HG03045 (cell line): ENCODE results near the gene LRFN3.
"Not testable (repeated sequence)": the region's sequence is repeated elsewhere in the genome, so short reads cannot be mapped to it uniquely, and the experiment has no call there.

Experiments
- ATAC-seq: cut with Tn5 transposase; IDR thresholded peaks from one replicate; pipeline ENCODE4 v1.9.1; 2021; ENCODE audit warnings: mild to moderate bottlenecking, moderate library complexity; ENCODE audit not compliant: unreplicated experiment

Gene LRFN3

DNA sequence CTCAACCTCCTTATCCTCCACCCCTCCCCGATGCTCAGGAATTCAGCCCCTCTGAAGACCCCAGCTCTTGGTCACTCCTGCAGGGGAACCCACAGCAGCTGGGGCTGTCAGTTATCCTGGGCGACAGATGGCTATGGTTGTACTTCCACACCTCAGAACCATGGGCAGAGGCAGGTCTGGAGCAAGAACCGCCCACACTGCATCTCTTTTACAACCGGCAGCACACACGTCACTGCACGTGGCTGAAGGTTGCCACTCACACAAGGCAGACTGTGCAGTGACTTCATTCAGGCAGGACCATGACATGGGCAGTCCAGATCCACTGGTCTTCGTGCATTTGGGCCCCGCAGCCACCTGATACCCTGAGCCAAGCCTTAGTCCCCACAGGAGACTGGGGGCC, 37.3 kb downstream of the LRFN3 start:
- ATAC-seq, result no peak

DNA sequence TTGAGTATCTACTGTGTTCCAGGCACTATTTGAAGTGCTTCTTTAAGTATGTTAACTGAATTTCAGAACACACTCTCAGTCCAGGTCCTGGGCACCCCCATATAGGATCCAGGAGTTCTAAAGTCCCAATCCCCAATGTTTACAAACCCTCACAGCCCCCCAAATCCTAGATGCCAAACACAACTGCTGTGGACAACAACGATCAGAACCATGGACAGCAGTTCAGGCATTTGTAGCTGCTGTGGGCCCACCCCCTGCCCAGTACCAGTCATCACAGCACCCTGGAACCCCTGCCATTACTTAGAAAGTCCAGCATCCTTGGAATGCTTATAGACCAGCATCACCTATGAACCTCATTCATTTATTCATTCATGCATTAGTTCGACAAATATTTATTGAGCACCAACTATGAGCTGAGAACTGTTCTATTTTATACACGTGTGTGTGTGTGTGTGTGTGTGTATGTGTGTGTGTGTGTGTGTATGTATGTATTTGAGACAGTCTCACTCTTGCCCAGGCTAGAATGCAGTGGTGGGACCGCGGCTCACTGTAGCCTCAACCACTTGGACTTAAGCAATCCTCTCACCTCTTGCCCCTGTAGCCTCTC, 39.5 kb downstream of the LRFN3 start:
- no peak for ATAC-seq

GRCh38 chr19:35977446-35978222, 41.5 kb downstream of the LRFN3 start:
- ATAC-seq, result no peak

DNA sequence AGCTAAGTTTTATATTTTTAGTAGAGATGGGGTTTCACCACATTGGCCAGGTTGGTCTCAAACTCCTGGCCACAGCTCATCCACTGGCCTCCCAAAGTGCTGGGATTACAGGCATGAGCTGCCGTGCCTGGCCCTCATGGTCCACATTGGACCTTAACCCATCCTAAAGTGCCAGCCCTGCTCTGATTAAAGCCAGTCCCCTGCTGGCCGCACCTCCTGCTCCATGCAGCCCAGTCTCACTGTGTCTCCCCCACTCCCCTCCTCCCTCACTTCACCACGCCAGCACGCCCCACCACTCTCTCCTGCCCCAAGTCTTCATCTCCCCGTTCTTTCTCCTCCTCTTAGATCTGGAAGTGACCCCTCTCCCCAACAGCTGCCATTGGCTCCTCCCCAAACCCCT, 42.1 kb downstream of the LRFN3 start:
- ATAC-seq, result no peak

DNA sequence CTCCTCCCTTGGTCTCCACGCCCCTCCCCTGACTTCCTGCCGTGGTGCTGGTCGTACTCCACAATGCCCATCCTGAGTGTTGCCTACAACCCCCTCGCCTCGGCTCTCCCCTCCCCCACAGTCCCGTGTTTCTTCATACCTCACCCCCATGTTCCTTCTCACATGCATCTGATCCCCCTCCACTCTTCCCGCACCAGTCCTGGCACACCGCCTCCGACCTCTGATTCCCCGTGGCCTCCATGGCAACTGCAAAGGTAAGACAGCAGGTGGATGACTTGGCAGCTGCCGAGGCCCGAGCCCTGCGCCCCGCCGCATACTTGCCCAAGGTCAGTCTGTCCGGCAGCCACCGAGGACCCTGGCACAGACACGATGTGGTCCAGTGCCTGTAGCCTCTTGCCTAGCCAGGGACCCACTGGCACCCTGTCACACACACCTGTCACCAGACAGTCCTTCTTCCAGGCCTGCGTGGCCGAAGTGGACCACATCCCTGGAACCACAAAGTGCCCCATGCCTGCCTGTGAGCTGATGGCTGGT, 42.7 kb downstream of the LRFN3 start:
- ATAC-seq, result no peak

DNA sequence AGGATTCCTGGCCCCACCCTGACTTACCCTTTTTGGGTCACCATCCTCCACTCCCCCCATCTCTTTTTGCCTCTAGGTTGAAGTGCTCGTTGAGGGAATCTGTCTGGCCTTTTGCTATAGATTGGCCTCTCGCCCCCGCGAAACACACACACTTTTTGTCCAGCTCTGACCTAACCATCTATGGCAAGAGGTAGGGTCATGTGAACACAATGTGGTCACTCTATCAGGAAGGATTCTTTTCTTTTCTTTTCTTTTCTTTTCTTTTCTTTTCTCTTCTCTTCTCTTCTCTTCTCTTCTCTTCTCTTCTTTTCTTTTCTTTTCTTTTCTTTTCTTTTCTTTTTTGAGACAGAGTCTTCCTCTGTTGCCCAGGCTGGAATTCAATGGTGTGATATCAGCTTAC, 44.8 kb downstream of the LRFN3 start:
- ATAC-seq, result not testable (repeated sequence)

DNA sequence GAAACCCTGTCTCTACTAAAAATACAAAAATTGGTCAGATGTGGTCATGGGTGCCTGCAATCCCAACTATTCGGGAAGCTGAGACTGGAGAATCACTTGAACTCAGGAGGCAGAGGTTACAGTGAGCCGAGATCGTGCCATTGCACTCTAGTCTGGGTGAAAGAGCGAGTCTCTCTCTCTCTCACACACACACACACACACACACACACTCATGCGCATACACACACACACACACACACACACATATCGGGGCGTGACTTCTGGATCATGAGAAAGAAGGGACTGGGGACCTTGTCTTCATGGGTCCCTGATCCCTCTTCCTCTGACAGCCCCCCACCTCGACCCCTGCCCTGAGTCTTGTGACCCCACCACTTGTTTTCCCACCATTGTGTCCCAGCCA, 47.0 kb downstream of the LRFN3 start:
- no peak for ATAC-seq

DNA sequence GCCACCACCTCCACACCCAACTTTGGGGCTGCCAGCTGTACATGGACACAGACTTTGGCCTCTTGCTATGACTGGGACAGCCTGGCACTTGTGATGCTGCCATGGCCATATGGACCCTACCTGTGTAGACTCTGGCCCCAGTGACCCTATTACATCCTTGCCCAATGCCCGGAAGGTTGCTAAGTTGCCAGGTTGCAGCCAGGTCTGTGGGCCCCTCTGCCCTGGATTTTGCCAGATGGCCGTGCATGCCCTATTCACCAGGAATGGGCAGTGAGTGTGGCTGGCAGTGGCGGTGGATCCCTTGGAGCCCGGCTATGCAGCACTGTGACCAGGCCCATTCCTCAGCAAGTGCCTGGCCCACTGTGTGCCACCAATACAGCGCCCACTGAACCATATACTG, 49.9 kb downstream of the LRFN3 start:
- no peak for ATAC-seq

- ATAC-seq, result no peak
Measured at GRCh38 chr19:35986664-35987570, 50.7 kb downstream of the LRFN3 start.

DNA sequence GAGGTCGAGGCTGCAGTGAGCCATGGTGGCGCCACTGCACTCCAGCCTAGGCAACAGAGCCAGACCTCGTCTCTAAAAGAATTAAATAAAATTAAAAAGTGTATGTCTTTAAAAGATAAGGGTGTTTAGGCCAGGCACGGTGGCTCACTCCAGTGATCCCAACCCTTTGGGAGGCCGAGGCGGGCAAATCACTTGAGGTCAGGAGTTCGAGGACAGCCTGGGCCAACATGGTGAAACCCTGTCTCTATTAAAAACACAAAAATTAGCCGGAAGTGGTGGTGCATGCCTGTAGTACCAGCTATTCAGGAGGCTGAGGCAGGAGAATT, 51.4 kb downstream of the LRFN3 start:
- ATAC-seq, result no peak

GRCh38 chr19:35988824-35989223, 52.6 kb downstream of the LRFN3 start:
- ATAC-seq, result no peak

DNA sequence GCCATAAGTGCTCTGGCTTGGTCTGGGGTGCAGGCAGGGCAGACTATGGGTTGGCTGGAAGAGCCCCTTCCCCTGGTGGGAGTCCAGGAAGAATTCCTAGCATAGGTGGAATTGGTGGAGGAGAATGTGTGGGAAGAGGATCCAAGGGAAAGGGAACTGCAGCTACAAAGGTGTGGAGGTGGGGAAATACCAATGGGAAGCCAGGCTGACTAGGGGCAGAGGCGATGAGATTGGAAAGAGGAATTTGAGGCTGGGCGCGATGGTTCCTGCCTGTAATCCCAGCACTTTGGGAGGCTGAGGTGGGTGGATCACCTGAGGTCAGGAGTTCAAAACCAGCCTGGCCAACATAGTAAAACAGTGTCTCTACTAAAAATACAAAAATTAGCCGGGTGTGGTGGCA, 54.0 kb downstream of the LRFN3 start:
- ATAC-seq, result no peak

GRCh38 chr19:35990771-35991730, 54.9 kb downstream of the LRFN3 start:
- no peak for ATAC-seq

DNA sequence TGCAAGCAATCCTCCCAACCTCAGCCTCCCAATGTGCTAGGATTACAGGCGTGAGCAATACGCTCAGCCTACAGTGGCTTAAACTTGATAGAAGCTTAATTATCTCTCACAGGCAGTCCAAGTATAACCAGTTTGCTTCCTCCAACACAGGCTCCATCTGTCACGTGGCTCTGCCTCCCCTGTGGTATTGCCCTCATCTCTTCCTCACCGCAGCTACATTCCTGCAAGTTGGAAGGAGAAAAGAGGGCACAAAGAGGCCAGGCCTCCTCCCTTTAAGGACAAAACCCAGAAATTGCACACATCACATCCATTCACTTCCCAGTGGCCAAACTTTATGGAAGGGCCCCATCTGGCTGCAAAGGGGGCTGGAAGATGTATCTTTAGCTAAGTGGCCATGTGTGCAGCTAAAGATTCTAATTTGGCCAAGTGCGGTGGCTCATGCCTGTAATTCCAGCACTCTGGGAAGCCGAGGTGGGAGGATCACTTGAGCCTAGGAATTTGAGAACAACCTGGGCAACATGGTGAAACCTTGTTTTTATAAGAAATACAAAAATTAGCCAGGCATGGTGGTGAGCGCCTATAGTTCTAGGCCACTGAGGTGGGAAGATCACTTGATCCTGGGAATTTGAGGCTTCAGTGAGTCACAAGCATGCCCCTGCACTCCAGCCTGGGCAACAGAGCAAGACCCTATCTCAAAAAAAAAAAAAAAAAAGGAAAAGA, 55.7 kb downstream of the LRFN3 start:
- ATAC-seq, result no peak

DNA sequence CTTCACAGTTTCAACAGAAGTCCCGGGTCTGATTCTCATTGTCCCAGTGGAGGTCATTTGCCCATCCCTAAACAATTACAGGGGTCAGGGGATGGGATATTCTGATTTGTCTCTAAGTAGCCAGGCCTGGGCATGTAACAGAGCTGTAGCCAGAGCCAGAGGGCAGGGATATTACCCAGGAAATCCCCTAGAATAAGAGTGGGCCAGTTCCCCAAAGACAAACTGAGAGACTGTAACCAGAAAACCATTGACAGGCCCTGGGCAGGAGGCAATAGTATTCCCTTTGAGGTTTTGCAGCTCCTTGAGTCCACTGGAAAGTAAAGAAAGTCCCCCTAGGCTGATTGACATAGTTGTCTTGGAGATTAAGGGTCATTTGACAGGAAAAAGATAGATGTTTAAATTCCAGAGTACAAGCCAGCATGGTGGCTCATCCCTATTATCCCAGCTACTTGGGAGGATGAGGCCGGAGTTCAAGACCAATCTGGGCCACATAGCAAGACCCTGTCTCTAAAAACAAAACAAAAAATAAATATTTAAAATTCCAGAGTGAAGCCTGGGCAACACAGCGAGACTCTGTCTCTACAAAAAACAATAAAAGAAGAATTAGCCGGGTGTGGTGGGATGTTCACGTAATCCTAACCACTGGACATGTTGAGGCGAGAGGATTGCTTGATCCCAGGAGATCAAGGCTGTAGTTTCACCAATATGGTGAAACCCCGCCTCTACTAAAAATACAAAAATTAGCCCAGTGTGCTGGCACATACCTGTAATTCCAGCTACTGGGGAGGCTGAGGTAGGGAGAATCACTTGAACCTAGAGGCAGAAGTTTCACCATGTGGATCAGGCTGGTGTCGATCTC, 57.0 kb downstream of the LRFN3 start:
- ATAC-seq, result no peak

DNA sequence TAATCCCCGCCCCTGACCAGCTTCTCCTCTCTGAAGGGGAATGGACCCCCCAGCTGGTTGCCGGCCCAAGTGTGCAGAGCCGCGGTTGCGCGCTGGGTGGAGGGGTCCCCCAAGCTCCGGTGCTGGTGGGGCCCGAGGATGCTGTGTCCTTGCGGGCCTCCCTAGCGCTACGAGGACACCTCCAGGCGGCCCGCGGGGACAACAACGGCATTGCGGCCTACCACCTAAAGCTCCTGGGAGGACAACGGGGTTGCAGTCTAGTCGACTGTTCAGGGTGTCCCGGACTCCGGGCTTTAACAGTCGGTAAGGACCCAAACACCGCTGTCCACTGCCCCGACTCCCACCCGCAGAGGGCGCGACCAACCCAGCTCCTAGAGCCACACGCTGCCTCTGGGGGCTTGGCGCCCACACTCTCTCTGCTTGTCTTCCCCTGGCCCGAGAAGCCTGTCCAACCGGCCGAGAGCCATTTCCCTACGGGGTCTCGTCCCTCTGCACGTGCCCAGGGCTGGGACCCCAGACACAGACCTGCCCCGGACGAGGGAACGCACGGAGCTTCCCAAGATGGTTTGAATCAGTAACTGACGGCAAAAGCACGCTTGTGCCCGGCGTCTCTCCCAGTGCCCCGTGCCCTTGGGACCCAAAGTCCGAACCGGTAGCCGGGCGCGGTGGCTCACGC, 57.9 kb downstream of the LRFN3 start:
- no peak for ATAC-seq
